ENCODE data around the gene REST. TPM values are rescaled to one million over a fixed set of nuclear protein-coding genes. Genes with fewer than 3 reads are reported as not detected.
"Not testable (repeated sequence)": the region's sequence is repeated elsewhere in the genome, so short reads cannot be mapped to it uniquely, and the experiment has no call there.

The REST gene
- total and polyA plus RNA-seq, 8 donors, result 3.1 to 79.7 (median 37.1) TPM

DNA sequence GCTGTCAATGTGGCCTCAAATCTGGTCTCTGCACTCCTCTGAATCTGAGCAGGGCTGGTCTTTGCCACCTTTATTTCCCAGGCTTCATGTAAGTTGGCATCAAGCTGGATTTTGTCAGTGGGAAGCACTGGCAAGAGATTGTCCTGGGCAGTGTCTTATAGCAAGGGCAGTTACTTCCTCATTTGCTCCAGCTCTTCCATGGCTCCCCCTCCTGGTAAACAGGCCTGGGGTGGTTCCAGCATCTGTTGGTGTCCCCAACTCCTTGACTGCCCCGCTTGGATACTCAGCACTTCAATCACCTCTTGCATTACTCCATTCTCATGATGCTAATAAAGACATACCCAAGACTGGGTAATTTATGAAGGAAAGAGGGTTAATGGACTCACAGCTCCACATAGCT is 15.0 kb upstream of the REST start:
- DNase-seq, result no peak
- no peaks in the 10 kb centered on the region for H3K4me1 ChIP-seq
- TF ChIP-seq POLR2A (IDR thresholded peaks at IDR 0.05) (no peak), EP300 (IDR thresholded peaks at IDR 0.05) (no peak), POLR2AphosphoS5 (IDR thresholded peaks at IDR 0.05) (no peak)
- TF ChIP-seq, protein P1, sequence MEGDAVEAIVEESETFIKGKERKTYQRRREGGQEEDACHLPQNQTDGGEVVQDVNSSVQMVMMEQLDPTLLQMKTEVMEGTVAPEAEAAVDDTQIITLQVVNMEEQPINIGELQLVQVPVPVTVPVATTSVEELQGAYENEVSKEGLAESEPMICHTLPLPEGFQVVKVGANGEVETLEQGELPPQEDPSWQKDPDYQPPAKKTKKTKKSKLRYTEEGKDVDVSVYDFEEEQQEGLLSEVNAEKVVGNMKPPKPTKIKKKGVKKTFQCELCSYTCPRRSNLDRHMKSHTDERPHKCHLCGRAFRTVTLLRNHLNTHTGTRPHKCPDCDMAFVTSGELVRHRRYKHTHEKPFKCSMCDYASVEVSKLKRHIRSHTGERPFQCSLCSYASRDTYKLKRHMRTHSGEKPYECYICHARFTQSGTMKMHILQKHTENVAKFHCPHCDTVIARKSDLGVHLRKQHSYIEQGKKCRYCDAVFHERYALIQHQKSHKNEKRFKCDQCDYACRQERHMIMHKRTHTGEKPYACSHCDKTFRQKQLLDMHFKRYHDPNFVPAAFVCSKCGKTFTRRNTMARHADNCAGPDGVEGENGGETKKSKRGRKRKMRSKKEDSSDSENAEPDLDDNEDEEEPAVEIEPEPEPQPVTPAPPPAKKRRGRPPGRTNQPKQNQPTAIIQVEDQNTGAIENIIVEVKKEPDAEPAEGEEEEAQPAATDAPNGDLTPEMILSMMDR (IDR thresholded peaks at IDR 0.05), result no peak
- no peaks in the 10 kb centered on the region for H3K27me3 ChIP-seq
- no peaks in the 10 kb centered on the region for H3K9me3 ChIP-seq
- H3K27ac ChIP-seq, result no peak overlapping the region
- H3K36me3 ChIP-seq, result no peaks in the 10 kb centered on the region
- intact Hi-C loops (cut with DNase I; ENCODE audit: low total_unique reads), result no loop called here
- WGBS, 5 donors, result 89 to 100% (median 93%) methylated on average over 1 of the region's 1 CpG
- H3K4me3 ChIP-seq, result no peak overlapping the region

DNA sequence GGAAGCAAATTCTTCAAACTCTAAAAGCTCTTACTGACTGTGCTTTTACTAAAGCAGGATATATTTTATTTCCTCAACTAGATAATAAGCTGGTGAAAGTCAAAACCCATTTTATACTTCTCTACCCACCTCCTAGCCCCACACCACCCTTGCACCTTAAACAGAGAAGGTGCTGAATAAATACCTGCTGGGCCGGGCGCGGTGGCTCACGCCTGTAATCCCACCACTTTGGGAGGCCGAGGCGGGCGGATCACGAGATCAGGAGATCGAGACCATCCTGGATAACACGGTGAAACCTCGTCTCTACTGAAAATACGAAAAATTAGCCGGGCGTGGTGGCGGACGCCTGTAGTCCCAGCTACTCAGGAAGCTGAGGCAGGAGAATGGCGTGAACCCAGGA is 9.9 kb upstream of the REST start:
- H3K9me3 ChIP-seq; DNase-seq; H3K36me3 ChIP-seq; H3K27me3 ChIP-seq; intact Hi-C loops (cut with DNase I; ENCODE audit: low total_unique reads); H3K4me3 ChIP-seq; H3K4me1 ChIP-seq; H3K27ac ChIP-seq: not testable (repeated sequence)
- WGBS, 5 donors, result 94 to 98% (median 97%) methylated on average over 13 to 17 of the region's 17 CpGs

DNA sequence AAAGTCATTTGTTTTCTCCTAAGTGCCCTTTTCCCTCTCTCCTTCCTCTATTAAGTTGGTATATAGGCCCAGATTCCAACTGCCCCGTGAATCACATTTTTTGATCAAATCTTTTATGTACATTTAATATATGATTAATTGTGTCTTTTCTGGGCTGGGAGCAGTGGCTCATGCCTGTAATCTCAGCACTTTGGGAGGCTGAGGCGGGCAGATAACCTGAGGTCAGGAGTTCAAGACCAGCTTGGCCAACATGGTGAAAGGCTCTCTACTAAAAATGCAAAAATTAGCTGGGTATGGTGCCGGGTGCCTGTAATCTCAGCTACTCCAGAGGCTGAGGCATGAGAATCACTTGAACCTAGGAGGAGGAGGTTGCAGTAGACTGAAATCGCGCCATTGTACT is 7.5 kb upstream of the REST start:
- H3K27me3 ChIP-seq; intact Hi-C loops (cut with DNase I; ENCODE audit: low total_unique reads); H3K27ac ChIP-seq; H3K4me3 ChIP-seq; H3K9me3 ChIP-seq; H3K36me3 ChIP-seq; H3K4me1 ChIP-seq; DNase-seq: not testable (repeated sequence)
- WGBS, 5 donors, result 80 to 89% (median 81%) methylated on average over 5 of the region's 5 CpGs

DNA sequence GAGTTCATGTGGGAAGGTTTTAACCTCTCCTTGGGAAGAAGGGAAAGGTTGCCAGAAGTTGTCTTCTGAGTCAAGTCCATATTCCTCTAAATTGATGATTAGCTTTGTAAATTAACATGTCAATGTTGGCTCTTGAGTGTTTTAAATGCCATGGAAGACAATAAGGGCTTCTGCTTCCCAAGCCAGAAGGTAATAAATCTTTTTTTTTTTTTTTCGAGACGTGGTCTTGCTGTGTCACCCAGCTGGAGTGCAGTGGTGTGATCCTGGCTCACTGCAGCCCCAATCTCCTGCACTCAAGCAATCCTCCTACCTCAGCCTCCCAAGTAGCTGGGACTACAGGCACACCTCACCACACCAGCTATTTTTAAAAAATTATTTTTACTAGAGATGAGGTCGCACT is 5.0 kb upstream of the REST start:
- Histone ChIP-seq H3K4me3 (no peak overlapping the region), H3K36me3 (no peaks in the 10 kb centered on the region), H3K9me3 (no peaks in the 10 kb centered on the region), H3K4me1 (peaks cover 0 to 11% (median 10%) of the 10 kb centered on the region in 4 donors), H3K27me3 (no peaks in the 10 kb centered on the region), H3K27ac (no peak overlapping the region)
- no peak for DNase-seq
- TF ChIP-seq EP300 (IDR thresholded peaks at IDR 0.05), result no peak
- TF ChIP-seq POLR2A (IDR thresholded peaks at IDR 0.05), result no peak
- no peak for TF ChIP-seq POLR2AphosphoS5 (IDR thresholded peaks at IDR 0.05)
- TF ChIP-seq, protein P1 (IDR thresholded peaks at IDR 0.05), result no peak
- intact Hi-C loops (cut with DNase I; ENCODE audit: low total_unique reads), result no loop called here
- 69 to 85% (median 79%) methylated on average over 3 of the region's 3 CpGs for whole genome bisulfite sequencing, 5 donors

DNA sequence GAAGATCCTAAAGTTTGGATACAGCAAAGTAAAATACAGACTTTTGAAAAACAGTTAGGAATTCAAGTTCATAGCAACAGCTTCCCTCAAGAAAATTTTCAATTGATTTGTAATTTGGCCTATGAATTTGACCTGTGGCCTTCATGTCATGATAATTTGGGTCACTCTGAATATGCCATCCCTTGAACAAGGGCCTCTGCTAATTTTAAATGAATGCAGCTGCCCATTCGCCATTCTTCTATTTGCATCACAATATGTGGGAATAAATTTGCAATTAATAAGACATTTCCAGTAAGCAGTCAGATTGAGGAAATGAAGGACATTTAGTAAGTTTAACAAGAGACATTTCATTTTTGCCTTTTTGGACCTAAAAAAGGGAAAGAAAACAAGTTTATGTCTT is 1.9 kb upstream of the REST start:
- TF ChIP-seq, protein P1 (IDR thresholded peaks at IDR 0.05), result no peak
- no peak for TF ChIP-seq POLR2A (IDR thresholded peaks at IDR 0.05)
- H3K27ac ChIP-seq, result no peak overlapping the region
- peaks cover 11 to 27% (median 24%) of the 10 kb centered on the region in 4 donors for H3K4me1 ChIP-seq
- DNase-seq, result no peak
- H3K36me3 ChIP-seq, result no peaks in the 10 kb centered on the region
- intact Hi-C loops (cut with DNase I; ENCODE audit: low total_unique reads), result loop anchor here (5.0 kb wide), 1 partner anchor 72 kb away; the partner anchor contains the start of genes NOA1 and POLR2B
- H3K9me3 ChIP-seq, result no peaks in the 10 kb centered on the region
- H3K27me3 ChIP-seq, result no peaks in the 10 kb centered on the region
- 49 to 91% (median 90%) methylated on average over 1 of the region's 1 CpG for WGBS, 5 donors
- H3K4me3 ChIP-seq, result no peak overlapping the region
